GM19351 (cell line): ENCODE results near the gene TRIB2.

ENCODE experiments used
- ATAC-seq: cut with Tn5 transposase; IDR thresholded peaks from one replicate; pipeline ENCODE4 v1.9.1; 2021; ENCODE audit warnings: mild to moderate bottlenecking, moderate library complexity; ENCODE audit not compliant: unreplicated experiment

The TRIB2 gene

GRCh38 chr2:12697617-12698016 lies 19.1 kb upstream of the TRIB2 start:
- ATAC-seq = no peak

DNA sequence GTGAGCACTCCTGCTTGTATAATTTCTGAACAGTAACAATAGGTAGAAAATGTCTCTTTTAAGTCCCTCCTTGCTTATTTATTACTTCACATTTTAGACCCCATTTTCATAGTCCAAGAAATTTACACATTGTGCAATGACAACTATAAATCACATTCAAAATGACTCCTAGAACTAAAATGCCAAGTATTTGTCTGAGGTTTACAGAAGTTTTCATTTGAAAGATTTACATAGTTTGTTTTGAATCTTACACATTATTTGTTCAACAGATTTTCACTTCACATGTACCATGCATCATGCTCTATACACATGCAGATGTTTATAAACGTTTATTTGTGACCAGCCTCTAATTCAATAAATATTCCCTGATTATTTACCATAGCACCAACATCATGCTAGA lies 15.7 kb upstream of the TRIB2 start:
- ATAC-seq = no peak

DNA sequence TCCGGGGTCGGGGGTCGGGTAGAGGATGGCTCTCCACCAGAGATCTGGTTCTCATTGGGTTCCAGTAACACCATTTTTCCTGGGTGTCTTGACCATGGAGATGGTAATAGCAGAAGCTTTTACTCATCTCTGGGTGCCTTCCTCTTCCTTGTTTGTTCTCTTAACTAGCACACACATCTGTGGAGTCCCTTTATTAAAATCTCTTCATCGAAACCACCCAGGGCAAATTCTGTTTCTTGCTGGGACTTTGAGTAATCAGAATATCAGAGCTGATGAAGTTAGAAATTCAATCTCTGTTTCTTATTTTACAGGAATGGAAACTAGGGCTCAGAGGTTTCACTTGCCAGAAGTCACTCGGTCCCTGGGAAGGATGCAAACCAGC lies 15.0 kb upstream of the TRIB2 start:
- ATAC-seq = no peak

DNA sequence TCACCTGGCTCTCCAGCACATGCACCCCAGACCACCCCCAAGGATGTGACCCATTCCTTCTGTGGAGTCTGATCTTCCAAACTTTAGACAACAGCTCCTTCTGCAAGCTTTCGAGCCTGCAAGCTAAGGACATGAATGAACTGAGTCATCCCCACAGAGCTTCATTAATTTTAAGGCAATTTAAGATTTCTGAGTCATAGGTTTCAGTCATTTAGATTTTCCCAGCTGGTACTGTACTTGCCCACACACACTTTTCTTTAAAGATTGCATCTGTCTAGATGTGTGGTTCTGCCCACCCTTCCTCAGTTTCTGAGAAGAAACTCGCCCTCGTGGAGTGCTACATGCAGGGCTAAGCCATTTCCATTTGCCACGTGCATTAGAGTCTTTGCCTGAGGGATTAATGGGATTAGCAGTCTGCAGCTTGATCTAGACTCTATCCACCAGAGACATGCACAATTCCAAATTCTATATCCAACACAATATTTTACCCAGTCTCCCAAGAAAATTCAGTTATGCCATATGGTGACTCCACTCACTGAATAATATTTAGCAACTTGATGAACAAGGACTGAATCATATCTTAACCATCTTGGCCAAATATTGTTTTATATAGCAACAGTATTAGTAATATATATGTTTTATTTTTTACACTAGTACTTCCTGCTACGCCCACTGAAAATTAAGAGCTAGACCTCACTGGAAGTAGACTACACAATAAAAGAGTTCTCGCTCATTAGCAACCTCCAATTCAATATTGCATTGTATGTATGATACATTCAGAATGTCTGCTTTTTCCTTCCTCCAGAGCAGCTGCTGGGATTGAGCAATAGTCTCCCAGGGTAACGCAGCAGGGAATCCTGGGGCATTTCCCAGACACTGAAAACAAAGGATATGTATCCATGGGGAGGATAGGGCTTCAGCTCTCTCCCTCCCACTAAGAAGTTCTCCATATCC lies 14.3 kb upstream of the TRIB2 start:
- ATAC-seq = no peak

- no peak for ATAC-seq
These were observed 12.4 kb upstream of the TRIB2 start for GRCh38 chr2:12704378-12704777.

- ATAC-seq = no peak
These were observed 11.5 kb upstream of the TRIB2 start for GRCh38 chr2:12705230-12705629.

DNA sequence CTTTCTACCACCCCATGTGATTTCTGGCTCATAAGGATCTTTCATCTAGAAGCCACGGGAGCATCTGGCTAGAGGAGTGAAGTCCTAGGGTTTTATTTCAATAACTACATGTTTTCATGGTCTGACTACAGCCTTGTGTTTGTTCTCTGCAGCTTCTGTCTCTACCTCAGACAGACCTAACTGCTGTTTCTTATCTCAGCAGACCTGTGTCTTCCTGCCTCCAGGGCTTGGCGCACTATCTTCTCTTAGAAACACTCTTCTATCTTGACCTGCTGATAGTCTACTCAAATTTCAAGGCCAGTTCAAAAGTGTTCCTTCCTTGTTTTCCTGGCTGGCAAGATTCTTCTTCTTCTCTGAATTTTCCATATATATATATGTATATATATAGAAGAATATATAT lies 11.0 kb upstream of the TRIB2 start:
- no peak for ATAC-seq

GRCh38 chr2:12708508-12709206 lies 8.1 kb upstream of the TRIB2 start:
- ATAC-seq = no peak

- ATAC-seq = peak; percentile 78
These were observed 7.6 kb upstream of the TRIB2 start for GRCh38 chr2:12709207-12709522.

DNA sequence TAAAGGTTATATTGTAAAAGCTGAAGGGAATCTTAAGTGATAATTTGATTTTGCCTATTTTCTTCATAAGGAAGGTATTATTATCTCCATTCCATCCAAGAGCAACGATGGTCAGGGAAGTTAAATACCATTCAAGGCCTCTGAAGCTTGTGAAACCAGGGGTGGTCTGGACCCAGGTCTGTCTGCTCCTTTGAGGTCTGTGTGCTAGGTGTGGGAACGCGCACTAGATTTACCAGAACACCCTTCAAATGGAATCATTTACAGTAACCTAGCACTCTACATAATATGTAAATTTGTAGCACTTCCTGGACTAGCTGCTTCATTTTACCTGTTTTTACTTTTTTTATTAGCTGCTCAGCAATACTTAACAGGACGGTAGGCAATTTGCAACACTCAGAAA lies 6.4 kb upstream of the TRIB2 start:
- no peak for ATAC-seq

DNA sequence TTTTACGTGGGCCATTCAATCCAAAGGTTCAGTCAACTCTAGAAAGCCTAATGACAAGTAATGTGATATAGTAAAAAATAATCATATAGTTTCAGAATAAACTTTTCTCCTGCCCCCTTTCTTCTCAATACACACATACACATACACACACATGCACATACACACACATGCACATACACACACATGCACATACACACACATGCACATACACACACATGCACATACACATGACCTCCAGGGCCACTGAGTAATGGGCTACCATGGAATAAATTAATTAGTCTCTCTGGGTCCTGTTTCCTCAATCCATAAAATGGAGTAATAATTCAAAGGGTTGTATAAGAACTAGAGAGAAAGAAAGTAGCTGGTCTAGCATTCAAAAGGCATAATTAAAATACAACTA lies 5.4 kb upstream of the TRIB2 start:
- ATAC-seq = no peak

DNA sequence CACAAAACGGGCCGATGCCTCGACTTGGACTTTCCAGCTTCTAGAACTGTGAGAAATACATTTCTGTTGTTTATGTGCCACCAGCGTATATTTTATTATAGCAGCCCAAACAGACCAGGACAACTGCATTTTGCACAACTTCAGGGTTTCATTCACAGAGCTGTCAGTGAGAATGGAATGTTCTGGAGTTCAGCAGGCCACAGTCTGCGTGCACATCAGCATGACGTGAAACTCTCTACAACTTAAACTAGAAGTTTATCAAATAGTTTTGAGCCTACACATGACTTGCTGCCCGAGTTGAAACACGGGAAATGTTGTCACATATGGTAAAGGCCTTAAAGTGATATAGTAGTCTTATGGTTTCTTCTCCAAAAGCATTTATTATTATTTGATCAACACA lies 3.9 kb upstream of the TRIB2 start:
- ATAC-seq = no peak

- ATAC-seq = no peak
These were observed 2.1 kb upstream of the TRIB2 start for GRCh38 chr2:12714391-12715221.

DNA sequence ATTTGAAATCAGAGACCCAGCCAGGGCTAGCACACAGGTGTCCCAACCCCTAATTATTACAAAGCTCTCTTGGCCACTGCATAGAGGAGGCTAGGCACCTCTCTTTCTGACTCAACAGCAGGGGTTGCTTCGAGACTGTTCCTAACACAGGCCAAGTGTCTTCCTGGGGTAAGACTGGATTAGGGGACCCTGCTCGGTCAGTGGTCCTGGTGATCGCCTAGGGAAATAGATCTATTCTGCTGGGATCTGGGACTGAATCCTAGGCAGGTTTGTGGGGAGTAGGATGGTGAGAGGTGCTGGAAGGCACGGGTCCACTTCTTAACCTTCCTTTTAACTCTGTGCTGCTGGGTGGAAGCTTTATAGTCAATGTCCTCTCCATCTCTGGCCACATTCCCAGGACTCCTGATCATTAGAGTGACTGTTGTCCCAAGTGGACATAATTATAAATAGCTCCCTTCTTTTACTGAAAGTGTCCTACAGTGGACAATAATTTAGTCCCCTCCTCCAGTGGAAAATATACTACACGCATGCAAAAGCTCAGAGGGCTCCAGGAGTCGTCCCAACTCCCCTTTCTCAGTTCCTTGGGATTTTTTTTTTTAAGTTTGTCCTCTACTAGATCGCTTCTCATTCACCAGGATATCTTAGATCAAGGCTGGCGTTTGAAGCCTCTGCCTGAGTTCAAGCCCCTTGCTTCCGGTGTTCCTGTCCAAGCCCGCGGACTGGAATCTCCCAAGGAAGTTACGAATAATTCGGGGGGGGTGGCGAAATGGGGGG lies 1.3 kb upstream of the TRIB2 start:
- no peak for ATAC-seq

DNA sequence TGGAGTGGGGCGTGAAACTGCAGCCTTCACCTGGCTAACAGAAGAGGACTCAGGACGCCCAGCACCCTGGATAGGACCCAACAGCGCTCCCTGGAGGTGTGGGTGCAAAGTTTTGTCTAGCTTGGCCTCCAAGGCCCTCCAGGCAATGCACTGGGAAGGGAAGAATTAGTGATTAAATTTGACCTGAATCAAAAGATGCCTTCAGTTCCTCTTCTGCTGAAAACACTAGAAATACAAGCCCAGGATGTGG lies 779 bp upstream of the TRIB2 start:
- peak; percentile 46 for ATAC-seq

DNA sequence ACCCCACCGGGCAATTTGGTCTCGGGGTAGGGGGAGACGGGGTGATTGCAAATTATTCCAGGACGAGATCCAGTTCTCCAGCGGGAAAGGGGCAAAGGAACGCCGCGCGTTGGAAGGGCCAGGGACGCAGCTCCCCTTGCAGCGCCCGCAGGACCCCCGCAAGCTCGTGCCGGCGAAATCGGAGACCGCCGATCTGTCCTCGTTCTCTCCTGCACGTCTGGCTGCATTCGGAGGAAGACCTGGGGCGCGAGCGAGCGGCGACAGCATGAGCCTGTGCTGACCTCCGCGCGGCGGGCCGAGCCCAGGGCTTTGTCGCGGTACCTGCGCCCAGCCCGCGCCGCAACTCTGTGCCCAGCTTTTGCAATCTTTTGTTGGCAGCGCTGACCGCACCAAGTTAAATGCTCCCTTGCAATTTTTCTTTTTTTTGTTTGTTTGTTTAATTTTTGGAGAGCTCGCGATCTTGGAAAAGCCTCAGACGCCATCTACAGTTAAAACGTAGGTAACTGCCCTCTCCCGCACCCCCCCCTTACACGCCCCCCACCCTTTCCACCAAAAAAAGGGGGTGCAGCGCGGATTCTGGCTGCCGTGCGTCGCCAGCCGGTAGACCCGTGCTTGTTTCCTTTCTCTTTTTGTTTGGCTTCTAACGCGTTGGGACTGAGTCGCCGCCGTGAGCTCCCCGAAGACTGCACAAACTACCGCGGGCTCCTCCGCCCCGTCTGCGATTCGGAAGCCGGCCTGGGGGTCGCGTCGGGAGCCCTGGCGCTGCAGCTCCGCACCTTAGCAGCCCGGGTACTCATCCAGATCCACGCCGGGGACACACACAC lies 667 bp downstream of the TRIB2 start:
- peak; percentile 27 for ATAC-seq

GRCh38 chr2:12718015-12718671 lies 1.4 kb downstream of the TRIB2 start:
- ATAC-seq = no peak

DNA sequence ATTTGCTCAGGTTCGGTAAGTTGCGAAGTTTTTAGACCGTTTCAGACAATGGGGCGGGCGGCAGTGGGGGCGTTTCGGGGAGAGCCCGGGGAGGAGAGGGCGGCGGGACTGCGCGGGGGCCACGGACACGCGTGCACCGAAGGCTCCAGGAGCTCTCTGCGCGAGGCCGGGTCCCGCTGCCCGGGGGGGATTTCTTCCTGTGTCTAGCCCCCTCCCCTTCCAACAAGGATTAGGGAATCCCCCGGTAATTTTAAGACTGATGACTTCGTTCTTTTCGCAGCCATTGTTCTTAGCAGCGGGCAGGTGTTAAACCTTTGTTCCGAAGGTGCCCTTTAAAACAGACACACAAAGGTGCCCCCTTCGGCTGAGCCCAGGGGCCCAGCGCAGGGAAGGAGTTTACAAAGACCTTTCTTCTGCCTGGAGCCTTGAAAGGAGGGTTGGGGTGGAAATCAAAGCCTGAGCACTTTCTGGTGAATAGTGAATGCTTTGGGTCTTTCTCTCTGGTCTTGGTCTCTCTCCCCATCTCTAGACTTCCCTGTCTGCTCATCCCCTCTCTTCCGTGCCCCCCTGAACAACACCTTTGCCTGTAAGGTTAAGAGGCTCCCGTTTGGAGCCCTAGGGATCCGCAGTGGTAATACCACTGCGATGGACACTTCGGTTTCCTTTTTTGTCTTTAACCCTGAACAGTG lies 2.1 kb downstream of the TRIB2 start:
- ATAC-seq = no peak
